Pulmonary artery endothelial cell (primary cell): ENCODE data around the gene BBOF1. TPM values are rescaled to one million over a fixed set of nuclear protein-coding genes. Genes with fewer than 3 reads are reported as not detected.

Source experiments
- DNase-seq: peaks from one replicate; pipeline ENCODE4 v3.0.0-alpha.2; 2011; ENCODE audit warnings: low read depth, low spot score
- total RNA-seq: library from RNA; depleted of rRNA; stranded (reverse); fragments of >200 nt; gene quantifications from 2 replicates; pipeline ENCODE4 v1.2.3, GENCODE V29; 2014

Gene BBOF1
- total RNA-seq, 1 donor from 2014 or later: 1.9 TPM

DNA sequence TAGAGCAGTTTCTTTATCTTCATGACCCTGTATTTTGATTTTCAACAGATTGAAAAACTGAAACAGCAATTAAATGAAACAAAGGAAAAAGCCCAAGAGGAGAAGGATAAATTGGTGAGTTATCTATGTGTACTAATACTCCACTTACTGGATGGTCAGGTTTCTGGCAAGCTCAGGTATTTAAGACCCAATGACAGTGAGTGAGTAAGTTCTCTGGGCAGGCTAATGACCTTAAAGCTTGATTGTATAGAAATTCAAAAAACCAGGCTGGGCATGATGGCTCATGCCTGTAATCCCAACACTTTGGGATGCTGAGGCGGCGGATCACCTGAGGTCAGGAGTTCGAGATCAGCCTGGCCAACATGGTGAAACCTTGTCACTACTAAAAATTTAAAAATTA lies 10.0 kb downstream of the BBOF1 start:
- DNase-seq: no peak

DNA sequence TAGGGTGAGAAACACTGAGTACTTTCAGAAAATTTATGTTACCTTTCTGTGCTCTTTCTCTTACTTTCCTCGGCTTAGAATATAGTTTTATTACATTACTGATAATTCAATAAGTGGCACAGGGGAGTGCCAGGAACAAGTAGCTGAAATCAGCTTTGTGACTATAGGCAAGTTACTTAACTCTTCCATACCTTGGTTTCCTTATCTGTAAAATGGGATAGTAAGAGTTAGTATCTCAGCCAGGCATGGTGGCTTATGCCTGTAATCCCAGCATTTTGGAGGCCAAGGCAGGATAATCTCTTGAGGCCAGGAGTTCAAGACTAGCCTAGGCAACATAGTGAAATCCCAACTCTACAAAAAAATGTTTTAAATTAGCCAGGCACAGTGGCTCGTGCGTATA lies 15.4 kb downstream of the BBOF1 start:
- DNase-seq: no peak

DNA sequence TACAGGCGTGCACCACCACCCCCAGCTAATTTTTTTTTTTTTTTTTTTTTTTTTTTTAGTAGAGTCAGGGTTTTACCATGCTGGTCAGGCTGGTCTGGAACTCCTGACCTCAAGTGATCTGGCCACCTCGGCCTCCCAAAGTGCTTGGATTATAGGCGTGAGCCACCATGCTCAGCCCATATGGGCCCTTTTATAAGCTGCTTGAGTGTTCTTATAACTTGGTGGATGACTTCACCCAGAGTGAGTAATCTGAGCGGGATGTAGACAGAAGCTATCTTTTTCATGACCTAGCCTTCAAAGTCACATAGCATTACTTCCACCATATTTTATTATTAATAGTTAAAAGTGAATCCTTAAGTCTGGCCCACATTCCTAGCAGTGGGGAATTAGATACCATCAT lies 16.4 kb downstream of the BBOF1 start:
- no peak for DNase-seq

DNA sequence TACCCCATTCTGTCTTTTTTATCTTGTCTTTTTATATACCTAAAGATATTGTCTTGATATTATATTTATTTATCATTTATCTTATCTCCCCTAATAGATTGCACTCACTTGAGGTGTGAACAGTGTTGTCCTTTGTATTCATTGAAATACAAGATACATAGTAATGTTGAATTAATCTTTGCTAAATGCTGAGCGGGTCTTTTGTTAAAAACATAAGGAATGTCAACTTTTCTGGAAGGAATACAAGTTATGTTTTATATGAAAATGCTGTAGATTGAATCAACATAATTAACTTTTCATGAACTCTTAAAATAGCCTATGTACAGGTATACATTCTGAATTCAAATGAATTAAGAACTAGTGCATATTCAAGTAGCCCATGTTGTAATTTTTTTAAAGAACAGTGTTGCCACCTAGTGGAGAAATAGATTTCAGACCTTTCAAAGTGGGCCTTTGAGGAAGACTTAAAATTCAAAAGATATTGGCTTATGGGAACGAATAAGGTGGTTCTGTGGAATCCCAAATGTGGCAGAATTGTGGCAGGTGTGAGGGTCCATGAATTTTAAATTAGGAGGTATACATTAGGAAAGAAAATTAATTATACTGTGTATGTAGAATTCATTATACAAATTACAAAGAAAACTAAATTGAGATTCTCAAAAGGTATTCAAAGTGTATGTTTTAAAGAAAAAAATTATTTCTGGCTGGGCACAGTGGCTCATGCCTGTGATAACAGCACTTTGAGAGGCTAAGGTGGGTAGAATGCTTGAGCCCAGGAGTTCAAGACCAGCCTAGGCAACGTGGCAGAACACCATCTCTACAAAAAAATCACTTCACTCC lies 19.1 kb downstream of the BBOF1 start:
- no peak for DNase-seq

DNA sequence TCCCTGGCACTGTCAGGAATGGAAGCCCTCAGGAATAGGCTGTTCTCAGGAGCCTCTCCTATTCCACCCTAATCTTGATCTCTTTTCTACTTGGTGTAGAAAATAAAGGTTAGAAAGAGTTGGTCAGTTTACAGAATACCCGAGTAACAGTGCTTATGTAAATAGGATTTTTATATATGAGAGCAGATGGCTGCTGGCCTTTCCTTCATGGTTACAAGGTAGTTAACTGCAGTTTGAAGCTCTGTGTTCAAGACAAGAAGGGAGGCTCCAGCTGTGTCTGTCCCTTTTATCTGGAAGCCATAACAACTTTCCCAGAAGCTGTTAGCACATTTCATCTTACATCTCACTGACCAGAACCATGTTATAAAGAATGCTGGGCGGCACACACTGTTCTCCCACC lies 23.1 kb downstream of the BBOF1 start:
- DNase-seq: no peak

DNA sequence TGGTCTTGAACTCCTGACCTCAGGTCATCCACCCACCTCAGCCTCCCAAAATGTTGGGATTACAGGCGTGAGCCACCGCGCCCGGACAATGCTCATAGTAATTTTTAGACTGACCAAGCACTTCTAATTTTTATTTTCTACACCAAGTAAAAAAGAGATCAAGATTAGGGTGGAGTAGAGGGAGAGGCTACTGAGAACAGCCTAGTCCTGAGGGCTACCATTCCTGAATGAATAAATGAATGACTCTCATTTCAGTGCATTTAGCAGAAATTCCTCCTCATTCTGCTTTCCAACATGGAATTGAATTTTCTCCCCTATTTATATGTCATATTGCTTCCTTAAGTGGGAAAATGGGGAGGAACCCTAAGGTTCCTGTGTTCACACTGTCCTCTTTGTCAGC lies 26.4 kb downstream of the BBOF1 start:
- DNase-seq: no peak

DNA sequence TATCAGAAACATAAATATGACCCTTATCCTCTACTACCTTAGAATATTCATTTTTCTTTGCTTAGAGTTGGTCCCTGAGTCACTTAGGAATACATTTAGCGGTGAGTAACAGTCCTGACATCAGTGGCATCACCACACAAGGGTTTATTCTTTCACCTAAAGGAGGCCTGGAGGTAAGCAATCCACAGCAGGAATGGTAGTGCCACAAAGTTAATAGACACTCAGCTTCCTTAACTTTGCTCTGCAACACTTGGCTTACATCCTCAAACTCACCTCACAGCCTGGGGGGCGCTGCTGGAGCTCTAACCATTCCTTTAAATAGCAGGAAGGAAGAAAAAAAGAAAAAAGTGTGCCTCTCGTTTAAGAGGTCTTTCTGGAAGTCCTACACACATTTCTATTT lies 29.1 kb downstream of the BBOF1 start:
- no peak for DNase-seq

DNA sequence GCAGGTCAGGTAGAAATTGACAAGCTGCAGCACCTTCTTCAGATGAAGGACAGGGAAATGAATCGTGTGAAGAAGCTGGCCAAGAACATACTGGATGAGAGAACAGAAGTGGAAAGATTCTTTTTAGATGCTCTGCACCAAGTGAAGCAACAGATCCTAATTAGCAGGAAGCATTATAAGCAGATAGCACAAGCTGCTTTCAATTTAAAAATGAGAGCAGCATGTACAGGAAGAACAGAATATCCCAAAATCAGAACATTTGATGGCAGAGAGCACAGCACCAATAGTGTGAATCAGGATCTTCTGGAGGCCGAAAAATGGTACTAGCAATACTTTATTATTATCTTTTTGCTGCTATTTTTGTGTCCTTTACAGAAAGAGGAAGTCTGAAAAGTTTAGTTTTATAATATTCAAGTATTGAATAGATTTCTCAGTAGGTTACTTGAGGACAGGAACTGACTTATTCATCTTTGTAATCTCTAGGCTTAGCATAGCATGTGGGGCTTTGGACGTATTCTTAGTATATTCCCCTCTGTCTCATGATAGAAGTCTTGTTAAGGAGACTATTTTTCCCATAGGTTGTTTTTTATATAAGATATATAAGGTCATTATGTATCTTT lies 30.8 kb downstream of the BBOF1 start:
- no peak for DNase-seq

DNA sequence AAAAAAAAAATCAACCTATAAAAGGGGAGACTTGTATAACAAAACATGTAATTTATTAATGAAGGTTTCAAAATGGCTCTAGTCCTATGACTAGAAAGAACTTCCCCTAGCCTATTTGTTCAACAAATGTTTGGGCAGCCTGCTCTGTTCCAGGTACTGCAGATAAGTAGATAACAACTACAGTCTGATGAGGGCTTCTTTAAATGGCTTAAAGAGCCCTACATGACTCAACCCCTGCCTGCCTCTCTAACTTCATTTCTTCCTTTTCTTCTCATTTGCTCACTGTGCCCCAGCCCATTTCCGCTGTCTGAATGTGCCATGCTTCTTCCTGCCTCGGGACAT lies 43.6 kb downstream of the BBOF1 start:
- DNase-seq: no peak

DNA sequence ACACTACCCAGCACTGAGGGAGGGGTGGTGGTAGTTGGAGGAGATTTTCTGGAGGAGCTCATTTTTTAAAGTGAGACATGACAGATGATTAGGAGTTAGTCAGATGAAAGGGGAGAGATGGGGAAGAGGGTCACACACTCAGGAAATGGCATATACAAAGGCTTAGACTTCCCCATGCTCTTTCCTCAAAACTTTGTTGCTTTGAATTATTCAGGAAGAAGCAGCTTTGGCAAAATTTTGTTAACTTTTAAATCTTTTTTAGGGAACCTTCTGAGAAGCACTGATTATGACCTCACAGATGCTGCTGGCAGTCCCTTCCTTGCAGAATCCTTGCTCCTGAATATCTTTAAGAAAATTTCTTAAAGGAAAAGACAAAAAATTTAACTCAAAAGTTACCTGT lies 45.3 kb downstream of the BBOF1 start:
- DNase-seq: no peak

DNA sequence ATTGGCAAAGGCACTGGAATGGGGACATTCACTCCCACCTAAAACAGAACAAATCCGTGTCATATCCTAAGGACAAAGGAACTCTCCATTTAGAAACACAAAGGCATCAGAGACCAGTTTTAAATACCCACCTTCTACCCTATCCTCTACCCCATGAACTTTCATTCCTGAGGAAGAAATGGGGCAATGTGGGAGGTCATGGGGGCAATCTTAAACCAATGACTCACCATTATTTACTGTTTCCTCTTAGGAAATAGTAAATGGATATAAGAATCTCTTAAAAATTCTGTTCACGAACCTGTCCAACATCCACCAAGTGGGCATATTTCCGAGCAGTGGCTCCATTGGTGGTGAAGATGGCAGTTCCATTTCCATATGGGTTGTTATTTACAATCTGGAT lies 45.7 kb downstream of the BBOF1 start:
- DNase-seq: no peak

DNA sequence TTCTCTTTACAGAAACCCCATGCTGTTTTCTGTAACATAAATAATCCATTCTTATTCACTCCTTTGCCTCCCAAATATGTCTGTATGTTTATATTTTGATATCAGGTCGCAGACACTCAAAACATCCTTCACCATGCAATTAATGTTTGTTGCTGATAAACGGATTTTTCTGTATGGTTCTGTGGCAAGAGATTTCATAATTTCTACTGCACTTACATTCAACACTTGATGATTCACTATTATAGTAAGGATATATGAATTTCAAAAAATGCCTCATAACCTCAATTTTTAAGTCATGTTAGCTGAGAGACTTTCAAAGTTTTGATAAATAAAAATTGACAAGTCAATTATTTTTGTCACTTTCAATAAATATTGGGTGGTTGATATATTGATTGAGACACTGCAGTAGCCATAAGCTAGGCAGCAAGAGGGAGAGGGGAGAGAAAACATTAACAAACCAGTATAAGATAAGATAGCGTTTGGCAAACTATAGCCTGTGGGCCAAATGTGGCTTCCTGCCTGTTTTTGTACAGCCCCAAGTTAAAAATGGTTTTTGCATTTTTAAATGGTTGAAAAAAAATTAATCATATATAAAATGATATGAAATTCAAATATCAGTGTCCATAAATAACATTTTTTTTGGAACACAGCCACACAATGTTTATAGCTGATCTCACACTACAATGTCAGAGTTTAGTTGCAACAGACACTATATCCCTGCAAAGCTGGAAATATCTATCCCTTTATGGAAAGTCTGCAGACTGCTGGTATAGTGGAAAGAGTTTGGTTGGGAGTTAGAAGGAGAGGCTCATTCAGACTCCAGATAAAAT lies 46.8 kb downstream of the BBOF1 start:
- no peak for DNase-seq

DNA sequence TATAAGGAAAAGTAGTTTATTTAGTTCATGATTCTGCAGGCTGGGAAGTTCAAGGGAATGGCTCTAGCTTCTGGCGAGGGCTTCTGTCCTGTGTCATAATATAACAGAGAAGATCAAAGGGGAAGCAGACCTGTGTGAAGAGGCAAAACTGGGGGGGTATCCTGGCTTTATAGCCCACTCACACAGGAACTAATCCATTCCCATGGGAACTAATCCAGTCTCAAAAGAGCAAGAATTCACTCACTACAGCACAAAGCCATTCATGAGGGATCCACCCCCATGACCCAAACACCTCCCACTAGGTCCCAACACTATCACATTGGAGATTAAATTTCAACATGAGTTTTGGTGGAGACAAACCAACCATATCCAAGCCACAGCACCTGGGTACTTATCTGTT lies 58.3 kb downstream of the BBOF1 start:
- DNase-seq: no peak

DNA sequence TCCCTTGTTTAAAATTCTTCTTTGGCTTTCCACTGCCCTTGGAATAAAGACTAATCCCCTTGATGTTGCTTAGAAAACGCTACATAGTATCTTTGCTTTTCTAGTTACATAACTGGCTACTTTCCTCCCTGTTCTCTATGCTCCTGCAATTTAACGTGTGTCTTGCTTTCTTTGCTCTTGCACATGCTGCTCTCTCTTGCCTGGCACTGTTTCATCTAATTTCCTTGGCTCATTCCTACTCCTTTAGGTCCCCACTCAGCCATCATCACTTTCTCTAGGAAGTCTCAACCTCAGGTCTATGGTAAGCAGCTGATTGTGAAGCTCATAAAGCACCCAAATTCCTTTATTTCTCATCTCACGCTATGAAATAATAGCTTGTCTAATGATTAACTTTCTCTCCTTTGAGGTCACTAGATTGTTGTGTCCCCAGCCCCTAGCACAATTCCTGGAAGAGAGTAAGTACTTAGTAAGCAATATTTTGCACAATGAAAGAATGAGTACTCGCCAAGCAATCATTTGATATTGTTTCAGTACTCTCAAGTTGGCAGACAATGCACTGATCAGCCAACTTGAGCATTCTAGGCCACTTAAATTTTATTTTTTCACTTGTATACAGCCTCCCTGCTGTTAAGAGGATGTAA lies 61.8 kb downstream of the BBOF1 start:
- DNase-seq: peak; percentile 48

DNA sequence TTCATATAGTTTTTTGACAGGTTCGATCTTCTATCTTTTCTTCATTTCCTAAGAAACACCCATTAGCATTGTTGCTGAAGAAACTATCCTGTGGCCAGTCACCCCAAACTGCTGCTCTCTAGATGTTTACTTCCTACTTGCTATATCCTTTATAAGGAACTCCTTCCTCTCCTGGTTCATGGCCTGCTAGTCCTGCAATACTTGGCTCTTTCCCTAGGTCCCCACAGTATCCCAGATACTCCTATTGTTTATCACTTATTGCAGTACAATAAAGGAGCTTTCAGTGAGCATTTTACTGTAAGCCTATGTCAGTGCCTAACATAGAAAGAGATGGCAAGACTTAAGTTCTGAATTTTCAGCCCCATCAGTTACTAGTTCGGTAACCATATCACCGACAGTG lies 62.3 kb downstream of the BBOF1 start:
- DNase-seq: no peak

DNA sequence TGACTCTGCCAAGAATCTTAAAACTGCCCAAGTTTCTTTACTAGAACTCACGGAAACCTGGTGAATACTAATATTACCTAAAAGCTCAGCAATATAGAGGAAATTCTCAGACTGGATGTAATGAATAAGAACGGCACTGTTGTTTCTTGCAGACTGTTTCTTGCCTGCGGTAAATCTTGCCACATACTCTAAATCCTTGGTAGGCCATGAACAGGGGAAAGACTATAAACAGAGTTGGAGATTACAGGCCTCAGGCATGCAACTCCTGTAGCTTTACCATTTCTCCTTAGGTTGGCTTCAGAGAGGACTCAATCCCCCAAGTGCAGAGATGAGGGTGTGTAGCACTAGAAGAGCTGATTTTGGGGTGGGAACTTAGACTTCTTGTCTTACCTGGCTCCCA lies 64.0 kb downstream of the BBOF1 start:
- DNase-seq: no peak

DNA sequence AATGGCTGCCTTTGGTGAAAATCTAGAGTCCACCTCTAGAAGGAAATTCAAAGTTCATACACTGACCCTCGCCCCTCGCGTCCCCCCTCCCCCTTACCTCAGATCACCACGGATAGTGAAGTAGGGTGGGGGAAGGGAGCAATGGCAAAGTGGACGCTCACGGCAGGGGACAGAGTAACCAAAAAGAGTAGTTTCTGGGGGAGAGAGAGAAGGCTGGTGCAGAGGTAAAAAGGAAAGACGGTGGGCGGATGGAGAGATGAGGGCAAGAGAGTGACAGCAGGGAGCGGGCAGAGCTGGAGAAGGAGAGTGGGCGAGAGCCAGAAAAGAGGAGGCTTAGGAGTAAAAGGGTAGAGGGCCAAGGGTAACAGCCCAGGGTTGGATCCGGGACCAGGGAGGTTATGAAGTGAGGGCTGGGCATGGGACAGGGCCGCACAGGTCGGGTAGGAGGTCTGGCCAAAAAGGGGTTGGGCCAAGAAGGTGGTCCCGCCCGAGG lies 64.7 kb downstream of the BBOF1 start:
- DNase-seq: no peak

DNA sequence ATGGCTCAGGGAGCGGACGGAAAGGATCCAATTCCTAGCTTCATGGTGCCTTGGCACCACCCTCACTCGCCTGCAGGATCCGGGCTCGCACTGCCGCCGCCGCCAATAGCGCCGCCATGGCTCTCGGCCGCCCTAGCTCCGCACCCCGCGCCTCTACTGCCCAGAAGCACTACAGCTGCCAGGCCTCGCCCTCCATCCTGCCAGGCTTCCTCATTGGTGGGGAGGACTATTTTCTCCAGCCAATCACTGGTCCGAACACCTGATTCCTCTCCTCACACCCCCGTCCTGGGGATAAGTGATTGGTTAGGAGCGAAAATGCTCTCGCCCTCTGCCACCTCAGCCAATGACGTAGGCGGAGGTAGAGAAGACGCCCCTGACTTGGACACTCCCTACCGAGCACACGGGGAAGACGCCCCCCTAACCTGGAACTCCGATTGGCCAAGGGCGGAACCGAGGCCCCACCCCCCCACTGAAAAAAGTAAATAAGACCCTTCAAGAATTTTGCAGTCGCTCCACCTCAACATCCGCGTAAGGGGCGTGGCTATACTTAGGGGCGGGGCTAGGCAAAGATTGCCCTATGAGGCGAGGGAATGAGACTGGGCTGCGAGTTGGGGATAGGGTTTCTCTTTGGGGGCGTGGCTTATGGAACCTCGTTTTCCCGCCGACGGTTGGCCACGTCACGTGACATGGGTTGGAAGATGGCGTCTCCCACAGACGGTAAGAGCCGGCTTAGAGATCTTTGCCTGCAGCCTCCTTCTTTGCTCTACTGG lies 65.3 kb downstream of the BBOF1 start, which contains the start of the genes ALDH6A1 and LIN52:
ALDH6A1 (minus strand) TSS at position 177 of the 770 bp plus-strand sequence; CDS start at position 118, 59 bp downstream.
LIN52 (plus strand) TSS at position 680 of the 770 bp plus-strand sequence; CDS start at position 699, 19 bp downstream.
- peak; percentile 100 for DNase-seq

DNA sequence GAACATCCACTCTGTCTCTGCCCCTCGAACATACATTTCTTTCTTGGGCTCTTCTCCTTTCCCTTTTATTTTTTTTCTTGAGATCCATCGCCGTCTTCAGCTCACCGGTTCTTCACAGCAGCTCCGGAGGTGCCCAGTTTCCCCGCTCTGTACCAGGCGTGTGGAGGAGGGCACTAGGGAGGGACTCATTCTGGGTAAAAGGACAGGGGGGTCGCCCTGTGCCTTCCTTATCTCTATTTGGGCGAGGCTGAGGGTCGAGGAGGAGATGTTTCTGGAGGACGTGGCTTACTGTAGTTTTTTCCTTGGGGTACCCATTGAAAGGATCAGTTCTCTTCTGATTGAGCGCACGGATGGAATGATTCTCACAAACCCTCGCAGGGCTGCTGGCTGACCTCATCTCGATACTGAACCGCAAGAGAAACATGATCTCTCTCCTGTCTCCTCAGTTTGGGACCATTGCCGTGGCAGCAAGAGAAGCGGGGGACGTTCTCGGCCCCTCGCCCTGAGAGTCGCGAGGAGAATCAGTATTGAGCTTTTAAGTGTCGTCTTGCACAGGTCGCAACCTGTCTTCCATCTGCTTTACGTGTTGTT lies 66.0 kb downstream of the BBOF1 start:
- no peak for DNase-seq

DNA sequence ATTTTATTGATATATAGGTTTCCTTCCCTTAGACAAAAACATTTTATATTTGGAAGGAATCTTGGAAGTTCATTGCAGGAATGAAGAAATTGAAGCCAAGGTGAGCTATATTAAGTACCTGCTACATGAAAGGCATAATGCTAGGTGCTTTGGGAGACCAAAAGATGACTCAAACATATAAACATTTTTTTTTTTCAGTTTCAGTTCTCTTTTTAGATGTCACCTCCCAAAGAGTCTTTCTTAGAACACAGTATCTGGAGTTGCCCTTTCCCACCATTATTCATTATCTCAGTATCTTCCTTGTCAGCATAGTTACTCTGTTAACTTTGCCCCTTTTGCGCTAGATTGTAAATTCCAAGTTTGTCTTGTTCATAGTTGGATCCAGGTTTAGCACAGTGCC lies 66.7 kb downstream of the BBOF1 start:
- DNase-seq: no peak
